ENCODE data around the gene TSPAN9. TPM values are rescaled to one million over a fixed set of nuclear protein-coding genes. Genes with fewer than 3 reads are reported as not detected.

Gene TSPAN9
- total and polyA plus RNA-seq, 2 experiments from 2014 or later: 6.0 to 31.5 TPM

DNA sequence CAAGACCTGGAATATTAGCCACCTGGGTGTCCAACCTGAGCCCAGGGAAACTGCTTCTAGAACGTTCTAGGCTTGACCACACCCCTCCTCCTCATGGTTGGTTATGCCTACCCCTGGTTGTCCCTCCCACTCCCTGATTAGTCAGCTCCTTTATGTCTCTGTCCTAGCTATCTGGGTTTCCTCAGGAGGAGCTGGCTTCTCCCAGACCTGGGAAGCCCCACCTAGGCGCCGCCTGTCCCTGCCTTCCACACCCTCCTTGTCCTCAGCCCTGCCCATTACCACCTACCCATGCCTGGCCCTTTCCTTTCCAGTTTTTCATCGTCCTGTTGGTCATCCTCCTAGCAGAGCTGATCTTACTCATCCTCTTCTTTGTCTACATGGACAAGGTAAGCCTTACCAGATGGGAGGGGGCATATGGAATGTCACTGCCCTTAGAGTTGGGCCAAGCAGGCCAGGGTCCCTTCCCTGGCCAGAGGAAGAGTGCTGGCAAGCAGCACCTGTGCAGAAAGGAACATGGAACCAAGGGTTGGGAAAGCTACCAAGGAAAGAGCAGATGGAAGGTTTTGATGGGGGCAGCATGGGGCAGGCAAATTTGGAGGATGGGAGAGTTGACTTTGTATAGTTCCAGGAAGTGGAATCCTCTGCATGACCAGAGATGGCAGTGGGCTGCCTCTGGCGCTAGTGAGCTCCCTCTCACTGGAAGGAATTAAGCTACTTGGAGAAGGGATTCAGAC, 201.7 kb downstream of the TSPAN9 start:
- TF ChIP-seq NANOG (IDR thresholded peaks at IDR 0.05; ENCODE audit: borderline replicate concordance) (no peak), ZNF114 (CRISPR knock-in tag; IDR thresholded peaks at IDR 0.05) (no peak), CREB1 (CRISPR knock-in tag; IDR thresholded peaks at IDR 0.05; ENCODE audit: low read depth) (no peak), ZNF331 (CRISPR knock-in tag; IDR thresholded peaks at IDR 0.05; ENCODE audit: low read depth) (no peak), POLR2AphosphoS5 (IDR thresholded peaks at IDR 0.05; ENCODE audit: low read depth) (no peak), EZH2phosphoT487 (IDR thresholded peaks at IDR 0.05; ENCODE audit: unreplicated experiment) (no peak), JUNB (IDR thresholded peaks at IDR 0.05; ENCODE audit: unreplicated experiment) (no peak), EZH2 (IDR thresholded peaks at IDR 0.05; ENCODE audit: low read depth, unreplicated experiment) (no peak), STAT1 (IDR thresholded peaks at IDR 0.05; ENCODE audit: unreplicated experiment) (no peak)
- TF ChIP-seq, protein P1, sequence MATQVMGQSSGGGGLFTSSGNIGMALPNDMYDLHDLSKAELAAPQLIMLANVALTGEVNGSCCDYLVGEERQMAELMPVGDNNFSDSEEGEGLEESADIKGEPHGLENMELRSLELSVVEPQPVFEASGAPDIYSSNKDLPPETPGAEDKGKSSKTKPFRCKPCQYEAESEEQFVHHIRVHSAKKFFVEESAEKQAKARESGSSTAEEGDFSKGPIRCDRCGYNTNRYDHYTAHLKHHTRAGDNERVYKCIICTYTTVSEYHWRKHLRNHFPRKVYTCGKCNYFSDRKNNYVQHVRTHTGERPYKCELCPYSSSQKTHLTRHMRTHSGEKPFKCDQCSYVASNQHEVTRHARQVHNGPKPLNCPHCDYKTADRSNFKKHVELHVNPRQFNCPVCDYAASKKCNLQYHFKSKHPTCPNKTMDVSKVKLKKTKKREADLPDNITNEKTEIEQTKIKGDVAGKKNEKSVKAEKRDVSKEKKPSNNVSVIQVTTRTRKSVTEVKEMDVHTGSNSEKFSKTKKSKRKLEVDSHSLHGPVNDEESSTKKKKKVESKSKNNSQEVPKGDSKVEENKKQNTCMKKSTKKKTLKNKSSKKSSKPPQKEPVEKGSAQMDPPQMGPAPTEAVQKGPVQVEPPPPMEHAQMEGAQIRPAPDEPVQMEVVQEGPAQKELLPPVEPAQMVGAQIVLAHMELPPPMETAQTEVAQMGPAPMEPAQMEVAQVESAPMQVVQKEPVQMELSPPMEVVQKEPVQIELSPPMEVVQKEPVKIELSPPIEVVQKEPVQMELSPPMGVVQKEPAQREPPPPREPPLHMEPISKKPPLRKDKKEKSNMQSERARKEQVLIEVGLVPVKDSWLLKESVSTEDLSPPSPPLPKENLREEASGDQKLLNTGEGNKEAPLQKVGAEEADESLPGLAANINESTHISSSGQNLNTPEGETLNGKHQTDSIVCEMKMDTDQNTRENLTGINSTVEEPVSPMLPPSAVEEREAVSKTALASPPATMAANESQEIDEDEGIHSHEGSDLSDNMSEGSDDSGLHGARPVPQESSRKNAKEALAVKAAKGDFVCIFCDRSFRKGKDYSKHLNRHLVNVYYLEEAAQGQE (IDR thresholded peaks at IDR 0.05; ENCODE audit: unreplicated experiment): no peak
- TF ChIP-seq, protein P2, sequence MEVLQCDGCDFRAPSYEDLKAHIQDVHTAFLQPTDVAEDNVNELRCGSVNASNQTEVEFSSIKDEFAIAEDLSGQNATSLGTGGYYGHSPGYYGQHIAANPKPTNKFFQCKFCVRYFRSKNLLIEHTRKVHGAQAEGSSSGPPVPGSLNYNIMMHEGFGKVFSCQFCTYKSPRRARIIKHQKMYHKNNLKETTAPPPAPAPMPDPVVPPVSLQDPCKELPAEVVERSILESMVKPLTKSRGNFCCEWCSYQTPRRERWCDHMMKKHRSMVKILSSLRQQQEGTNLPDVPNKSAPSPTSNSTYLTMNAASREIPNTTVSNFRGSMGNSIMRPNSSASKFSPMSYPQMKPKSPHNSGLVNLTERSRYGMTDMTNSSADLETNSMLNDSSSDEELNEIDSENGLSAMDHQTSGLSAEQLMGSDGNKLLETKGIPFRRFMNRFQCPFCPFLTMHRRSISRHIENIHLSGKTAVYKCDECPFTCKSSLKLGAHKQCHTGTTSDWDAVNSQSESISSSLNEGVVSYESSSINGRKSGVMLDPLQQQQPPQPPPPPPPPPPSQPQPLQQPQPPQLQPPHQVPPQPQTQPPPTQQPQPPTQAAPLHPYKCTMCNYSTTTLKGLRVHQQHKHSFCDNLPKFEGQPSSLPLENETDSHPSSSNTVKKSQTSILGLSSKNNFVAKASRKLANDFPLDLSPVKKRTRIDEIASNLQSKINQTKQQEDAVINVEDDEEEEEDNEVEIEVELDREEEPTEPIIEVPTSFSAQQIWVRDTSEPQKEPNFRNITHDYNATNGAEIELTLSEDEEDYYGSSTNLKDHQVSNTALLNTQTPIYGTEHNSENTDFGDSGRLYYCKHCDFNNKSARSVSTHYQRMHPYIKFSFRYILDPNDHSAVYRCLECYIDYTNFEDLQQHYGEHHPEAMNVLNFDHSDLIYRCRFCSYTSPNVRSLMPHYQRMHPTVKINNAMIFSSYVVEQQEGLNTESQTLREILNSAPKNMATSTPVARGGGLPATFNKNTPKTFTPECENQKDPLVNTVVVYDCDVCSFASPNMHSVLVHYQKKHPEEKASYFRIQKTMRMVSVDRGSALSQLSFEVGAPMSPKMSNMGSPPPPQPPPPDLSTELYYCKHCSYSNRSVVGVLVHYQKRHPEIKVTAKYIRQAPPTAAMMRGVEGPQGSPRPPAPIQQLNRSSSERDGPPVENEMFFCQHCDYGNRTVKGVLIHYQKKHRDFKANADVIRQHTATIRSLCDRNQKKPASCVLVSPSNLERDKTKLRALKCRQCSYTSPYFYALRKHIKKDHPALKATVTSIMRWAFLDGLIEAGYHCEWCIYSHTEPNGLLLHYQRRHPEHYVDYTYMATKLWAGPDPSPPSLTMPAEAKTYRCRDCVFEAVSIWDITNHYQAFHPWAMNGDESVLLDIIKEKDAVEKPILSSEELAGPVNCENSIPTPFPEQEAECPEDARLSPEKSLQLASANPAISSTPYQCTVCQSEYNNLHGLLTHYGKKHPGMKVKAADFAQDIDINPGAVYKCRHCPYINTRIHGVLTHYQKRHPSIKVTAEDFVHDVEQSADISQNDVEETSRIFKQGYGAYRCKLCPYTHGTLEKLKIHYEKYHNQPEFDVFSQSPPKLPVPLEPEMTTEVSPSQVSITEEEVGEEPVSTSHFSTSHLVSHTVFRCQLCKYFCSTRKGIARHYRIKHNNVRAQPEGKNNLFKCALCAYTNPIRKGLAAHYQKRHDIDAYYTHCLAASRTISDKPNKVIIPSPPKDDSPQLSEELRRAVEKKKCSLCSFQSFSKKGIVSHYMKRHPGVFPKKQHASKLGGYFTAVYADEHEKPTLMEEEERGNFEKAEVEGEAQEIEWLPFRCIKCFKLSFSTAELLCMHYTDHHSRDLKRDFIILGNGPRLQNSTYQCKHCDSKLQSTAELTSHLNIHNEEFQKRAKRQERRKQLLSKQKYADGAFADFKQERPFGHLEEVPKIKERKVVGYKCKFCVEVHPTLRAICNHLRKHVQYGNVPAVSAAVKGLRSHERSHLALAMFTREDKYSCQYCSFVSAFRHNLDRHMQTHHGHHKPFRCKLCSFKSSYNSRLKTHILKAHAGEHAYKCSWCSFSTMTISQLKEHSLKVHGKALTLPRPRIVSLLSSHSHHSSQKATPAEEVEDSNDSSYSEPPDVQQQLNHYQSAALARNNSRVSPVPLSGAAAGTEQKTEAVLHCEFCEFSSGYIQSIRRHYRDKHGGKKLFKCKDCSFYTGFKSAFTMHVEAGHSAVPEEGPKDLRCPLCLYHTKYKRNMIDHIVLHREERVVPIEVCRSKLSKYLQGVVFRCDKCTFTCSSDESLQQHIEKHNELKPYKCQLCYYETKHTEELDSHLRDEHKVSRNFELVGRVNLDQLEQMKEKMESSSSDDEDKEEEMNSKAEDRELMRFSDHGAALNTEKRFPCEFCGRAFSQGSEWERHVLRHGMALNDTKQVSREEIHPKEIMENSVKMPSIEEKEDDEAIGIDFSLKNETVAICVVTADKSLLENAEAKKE (CRISPR knock-in tag; IDR thresholded peaks at IDR 0.05): no peak
- TF ChIP-seq, protein P3, sequence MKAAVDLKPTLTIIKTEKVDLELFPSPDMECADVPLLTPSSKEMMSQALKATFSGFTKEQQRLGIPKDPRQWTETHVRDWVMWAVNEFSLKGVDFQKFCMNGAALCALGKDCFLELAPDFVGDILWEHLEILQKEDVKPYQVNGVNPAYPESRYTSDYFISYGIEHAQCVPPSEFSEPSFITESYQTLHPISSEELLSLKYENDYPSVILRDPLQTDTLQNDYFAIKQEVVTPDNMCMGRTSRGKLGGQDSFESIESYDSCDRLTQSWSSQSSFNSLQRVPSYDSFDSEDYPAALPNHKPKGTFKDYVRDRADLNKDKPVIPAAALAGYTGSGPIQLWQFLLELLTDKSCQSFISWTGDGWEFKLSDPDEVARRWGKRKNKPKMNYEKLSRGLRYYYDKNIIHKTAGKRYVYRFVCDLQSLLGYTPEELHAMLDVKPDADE (IDR thresholded peaks at IDR 0.05): no peak
- TF ChIP-seq, protein P4, sequence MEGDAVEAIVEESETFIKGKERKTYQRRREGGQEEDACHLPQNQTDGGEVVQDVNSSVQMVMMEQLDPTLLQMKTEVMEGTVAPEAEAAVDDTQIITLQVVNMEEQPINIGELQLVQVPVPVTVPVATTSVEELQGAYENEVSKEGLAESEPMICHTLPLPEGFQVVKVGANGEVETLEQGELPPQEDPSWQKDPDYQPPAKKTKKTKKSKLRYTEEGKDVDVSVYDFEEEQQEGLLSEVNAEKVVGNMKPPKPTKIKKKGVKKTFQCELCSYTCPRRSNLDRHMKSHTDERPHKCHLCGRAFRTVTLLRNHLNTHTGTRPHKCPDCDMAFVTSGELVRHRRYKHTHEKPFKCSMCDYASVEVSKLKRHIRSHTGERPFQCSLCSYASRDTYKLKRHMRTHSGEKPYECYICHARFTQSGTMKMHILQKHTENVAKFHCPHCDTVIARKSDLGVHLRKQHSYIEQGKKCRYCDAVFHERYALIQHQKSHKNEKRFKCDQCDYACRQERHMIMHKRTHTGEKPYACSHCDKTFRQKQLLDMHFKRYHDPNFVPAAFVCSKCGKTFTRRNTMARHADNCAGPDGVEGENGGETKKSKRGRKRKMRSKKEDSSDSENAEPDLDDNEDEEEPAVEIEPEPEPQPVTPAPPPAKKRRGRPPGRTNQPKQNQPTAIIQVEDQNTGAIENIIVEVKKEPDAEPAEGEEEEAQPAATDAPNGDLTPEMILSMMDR (conservative IDR thresholded peaks at IDR 0.05; ENCODE audit: low read depth in 2 of 2): no peak
- no peaks in the 10 kb centered on the region for H3F3A ChIP-seq (replicated peaks; ENCODE audit: low read depth)
- H4K20me1 ChIP-seq (replicated peaks; ENCODE audit: insufficient read depth): no peaks in the 10 kb centered on the region; the same call in 1 of the 2 replicates
- H3K27me3 ChIP-seq (ENCODE audit: insufficient read depth): no peaks in the 10 kb centered on the region
- no peak overlapping the region for H3K27ac ChIP-seq (ENCODE audit: low read depth)
- DNase-seq (ENCODE audit: low spot score): no peak
- H3K79me2 ChIP-seq (replicated peaks; ENCODE audit: insufficient read depth): no peaks in the 10 kb centered on the region
- H3K9me3 Mint-ChIP-seq: no peaks in the 10 kb centered on the region
- no peaks in the 10 kb centered on the region for H3K36me3 Mint-ChIP-seq (ENCODE audit: low read depth)
- no peak overlapping the region for H3K4me2 ChIP-seq
- H3K4me1 ChIP-seq (ENCODE audit: insufficient read depth): peaks cover 11% of the 10 kb centered on the region; the same call in 1 of the 2 replicates
- H3K27ac Mint-ChIP-seq: no peak overlapping the region
- H3K4me3 Mint-ChIP-seq: no peak overlapping the region; the same call in 2 of the 3 replicates
- no peak overlapping the region for H3K4me3 ChIP-seq
- no peaks in the 10 kb centered on the region for H3K9me2 ChIP-seq (ENCODE audit: insufficient read depth)
- H3K4me1 Mint-ChIP-seq: peaks cover 25% of the 10 kb centered on the region
- H3K36me3 ChIP-seq (ENCODE audit: insufficient read depth): no peaks in the 10 kb centered on the region
- ATAC-seq: no peak
- H2AFZ ChIP-seq: no peak overlapping the region
- peaks cover 16% of the 10 kb centered on the region for H3K27me3 Mint-ChIP-seq (ENCODE audit: insufficient read depth, low read depth, poor library complexity)
